ENCODE results near the gene MAP1LC3B2. TPM values are rescaled to one million over a fixed set of nuclear protein-coding genes. Genes with fewer than 3 reads are reported as not detected.
"Not testable (repeated sequence)": the region's sequence is repeated elsewhere in the genome, so short reads cannot be mapped to it uniquely, and the experiment has no call there.

Gene MAP1LC3B2
- total and polyA plus RNA-seq, 2 experiments from 2014 or later, result 3.3 TPM; not detected in 1

DNA sequence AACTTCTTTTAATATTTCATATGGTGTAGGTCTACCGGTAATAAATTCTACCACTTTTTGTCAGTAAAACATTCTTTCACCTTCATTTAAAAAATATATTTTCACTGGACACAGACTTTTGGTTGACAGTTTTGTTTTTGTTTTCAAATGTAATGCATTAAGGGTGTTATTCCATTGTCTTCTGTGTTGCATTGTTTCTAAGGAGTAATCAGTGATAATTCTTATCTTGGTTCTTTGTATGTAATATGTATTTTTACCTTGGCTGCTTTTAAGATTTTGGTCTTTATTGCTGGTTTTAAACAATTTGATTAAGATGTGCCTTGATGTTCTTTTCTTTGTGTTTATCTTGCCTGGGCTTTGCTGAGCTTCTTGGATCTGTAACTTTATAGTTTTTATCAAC, 4.1 kb downstream of the MAP1LC3B2 start:
- no peaks in the 10 kb centered on the region for H3K9me2 ChIP-seq (replicated peaks; ENCODE audit: insufficient read depth)
- TF ChIP-seq EZH2 (IDR thresholded peaks at IDR 0.05; ENCODE audit: borderline replicate concordance) (no peak), EZH2phosphoT487 (IDR thresholded peaks at IDR 0.05; ENCODE audit: low read depth, severe bottlenecking, unreplicated experiment) (no peak)
- TF ChIP-seq, protein P1, sequence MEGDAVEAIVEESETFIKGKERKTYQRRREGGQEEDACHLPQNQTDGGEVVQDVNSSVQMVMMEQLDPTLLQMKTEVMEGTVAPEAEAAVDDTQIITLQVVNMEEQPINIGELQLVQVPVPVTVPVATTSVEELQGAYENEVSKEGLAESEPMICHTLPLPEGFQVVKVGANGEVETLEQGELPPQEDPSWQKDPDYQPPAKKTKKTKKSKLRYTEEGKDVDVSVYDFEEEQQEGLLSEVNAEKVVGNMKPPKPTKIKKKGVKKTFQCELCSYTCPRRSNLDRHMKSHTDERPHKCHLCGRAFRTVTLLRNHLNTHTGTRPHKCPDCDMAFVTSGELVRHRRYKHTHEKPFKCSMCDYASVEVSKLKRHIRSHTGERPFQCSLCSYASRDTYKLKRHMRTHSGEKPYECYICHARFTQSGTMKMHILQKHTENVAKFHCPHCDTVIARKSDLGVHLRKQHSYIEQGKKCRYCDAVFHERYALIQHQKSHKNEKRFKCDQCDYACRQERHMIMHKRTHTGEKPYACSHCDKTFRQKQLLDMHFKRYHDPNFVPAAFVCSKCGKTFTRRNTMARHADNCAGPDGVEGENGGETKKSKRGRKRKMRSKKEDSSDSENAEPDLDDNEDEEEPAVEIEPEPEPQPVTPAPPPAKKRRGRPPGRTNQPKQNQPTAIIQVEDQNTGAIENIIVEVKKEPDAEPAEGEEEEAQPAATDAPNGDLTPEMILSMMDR (IDR thresholded peaks at IDR 0.05; ENCODE audit: poor library complexity), result no peak
- H3K4me2 ChIP-seq, result no peak overlapping the region
- no peaks in the 10 kb centered on the region for H4K20me1 ChIP-seq (ENCODE audit: insufficient read depth, poor library complexity, severe bottlenecking)
- peaks cover 17% of the 10 kb centered on the region for H3K4me1 ChIP-seq (ENCODE audit: insufficient read depth)
- H2AFZ ChIP-seq, result no peak overlapping the region
- H3K27me3 ChIP-seq, result no peaks in the 10 kb centered on the region
- H3K4me3 ChIP-seq, result no peak overlapping the region
- peaks cover 12% of the 10 kb centered on the region for H3K9me3 ChIP-seq (ENCODE audit: low read depth)
- 100% methylated on average over 1 of the region's 1 CpG for WGBS (ENCODE audit: low lambda C conversion rate, missing lambda C conversion rate)
- H3K79me2 ChIP-seq, result no peaks in the 10 kb centered on the region
- H3K27ac ChIP-seq, result no peak overlapping the region
- no peak for DNase-seq (ENCODE audit: low spot score)
- no peaks in the 10 kb centered on the region for H3K36me3 ChIP-seq (replicated peaks; ENCODE audit: insufficient read depth, low read depth)

DNA sequence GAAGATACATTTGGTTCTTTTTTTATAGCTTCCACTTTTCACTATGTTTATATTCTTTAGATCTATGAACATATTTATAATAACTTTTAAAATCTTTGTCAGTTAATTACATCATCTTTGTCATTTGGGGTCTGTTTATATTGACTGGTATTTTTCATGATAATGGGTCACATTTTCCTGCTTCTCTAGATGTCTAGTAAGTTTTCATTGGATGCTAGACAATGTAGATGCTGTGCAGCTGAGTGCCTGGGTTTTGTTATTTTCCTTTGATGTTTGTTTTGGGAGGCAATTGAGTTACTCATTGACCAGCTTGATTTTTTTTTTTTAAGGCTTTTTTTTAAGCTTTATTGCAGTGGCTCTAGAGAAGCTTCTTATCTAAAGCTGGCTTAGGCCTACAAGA, 4.9 kb downstream of the MAP1LC3B2 start:
- H3K36me3 ChIP-seq (replicated peaks; ENCODE audit: insufficient read depth, low read depth), result no peaks in the 10 kb centered on the region
- no peak for TF ChIP-seq EZH2phosphoT487 (IDR thresholded peaks at IDR 0.05; ENCODE audit: low read depth, severe bottlenecking, unreplicated experiment)
- TF ChIP-seq, protein P1 (IDR thresholded peaks at IDR 0.05; ENCODE audit: poor library complexity), result no peak
- no peak overlapping the region for H3K4me3 ChIP-seq
- no peak for DNase-seq (ENCODE audit: low spot score)
- no peaks in the 10 kb centered on the region for H3K79me2 ChIP-seq
- H3K27me3 ChIP-seq, result no peaks in the 10 kb centered on the region
- H2AFZ ChIP-seq, result no peak overlapping the region
- H4K20me1 ChIP-seq (ENCODE audit: insufficient read depth, poor library complexity, severe bottlenecking), result no peaks in the 10 kb centered on the region
- H3K4me2 ChIP-seq, result no peak overlapping the region
- no peaks in the 10 kb centered on the region for H3K9me2 ChIP-seq (replicated peaks; ENCODE audit: insufficient read depth)
- peaks cover 9% of the 10 kb centered on the region for H3K4me1 ChIP-seq (ENCODE audit: insufficient read depth)
- peaks cover 12% of the 10 kb centered on the region for H3K9me3 ChIP-seq (ENCODE audit: low read depth)
- H3K27ac ChIP-seq, result no peak overlapping the region

DNA sequence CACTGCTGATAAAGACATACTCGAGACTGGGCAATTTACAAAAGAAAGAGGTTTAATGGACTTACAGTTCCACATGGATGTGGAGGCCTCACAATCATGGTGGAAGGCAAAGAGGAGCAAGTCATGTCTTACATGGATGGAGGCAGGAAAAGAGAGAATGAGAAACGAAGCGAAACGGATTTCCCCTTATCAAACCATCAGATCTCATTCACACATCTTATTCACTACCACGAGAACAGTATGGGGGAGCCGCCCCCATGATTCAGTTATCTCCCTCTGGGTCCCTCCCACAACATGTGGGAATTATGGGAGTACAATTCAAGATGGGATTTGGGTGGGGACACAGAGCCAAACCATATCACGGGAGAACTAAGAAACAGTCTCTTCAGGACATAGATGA, 6.0 kb downstream of the MAP1LC3B2 start:
- H3K4me1 ChIP-seq (ENCODE audit: insufficient read depth); H3K79me2 ChIP-seq; H3K4me2 ChIP-seq; H4K20me1 ChIP-seq (ENCODE audit: insufficient read depth, poor library complexity, severe bottlenecking); H3K27ac ChIP-seq; H2AFZ ChIP-seq; H3K4me3 ChIP-seq; H3K36me3 ChIP-seq (replicated peaks; ENCODE audit: insufficient read depth, low read depth); H3K27me3 ChIP-seq; H3K9me2 ChIP-seq (replicated peaks; ENCODE audit: insufficient read depth); DNase-seq (ENCODE audit: low spot score): not testable (repeated sequence)
- peaks cover 12% of the 10 kb centered on the region for H3K9me3 ChIP-seq (ENCODE audit: low read depth)
- WGBS (ENCODE audit: low lambda C conversion rate, missing lambda C conversion rate), result 89% methylated on average over 7 of the region's 7 CpGs

DNA sequence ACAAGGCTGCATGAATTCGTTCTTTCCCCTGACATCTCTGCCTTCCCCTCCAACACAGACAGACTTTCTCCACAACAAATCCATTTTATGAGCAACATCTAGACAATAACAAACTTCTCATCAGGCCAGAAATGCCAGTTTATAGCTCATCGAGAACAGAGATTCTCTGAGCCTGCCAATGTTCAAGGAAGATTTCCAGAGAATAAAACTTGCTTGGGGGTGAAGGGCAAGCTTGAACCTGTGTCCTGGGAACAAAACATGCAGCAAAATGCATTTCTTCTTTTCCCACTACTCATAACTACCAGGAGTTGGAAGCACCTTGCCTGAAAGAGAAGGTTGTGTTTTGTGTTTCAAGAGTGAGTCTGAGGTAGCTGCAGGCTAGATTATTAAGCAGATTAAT, 6.8 kb downstream of the MAP1LC3B2 start:
- no peak overlapping the region for H3K4me3 ChIP-seq
- no peak overlapping the region for H2AFZ ChIP-seq
- H3K36me3 ChIP-seq (replicated peaks; ENCODE audit: insufficient read depth, low read depth), result no peaks in the 10 kb centered on the region
- no peaks in the 10 kb centered on the region for H3K27me3 ChIP-seq
- DNase-seq (ENCODE audit: low spot score), result no peak
- WGBS (ENCODE audit: low lambda C conversion rate, missing lambda C conversion rate), result 69% methylated on average over 2 of the region's 2 CpGs
- TF ChIP-seq, protein P1 (IDR thresholded peaks at IDR 0.05; ENCODE audit: poor library complexity), result no peak
- TF ChIP-seq EZH2phosphoT487 (IDR thresholded peaks at IDR 0.05; ENCODE audit: low read depth, severe bottlenecking, unreplicated experiment) (no peak), EZH2 (IDR thresholded peaks at IDR 0.05; ENCODE audit: borderline replicate concordance) (no peak)
- H3K79me2 ChIP-seq, result no peaks in the 10 kb centered on the region
- no peaks in the 10 kb centered on the region for H4K20me1 ChIP-seq (ENCODE audit: insufficient read depth, poor library complexity, severe bottlenecking)
- peaks cover 12% of the 10 kb centered on the region for H3K9me3 ChIP-seq (ENCODE audit: low read depth)
- H3K9me2 ChIP-seq (replicated peaks; ENCODE audit: insufficient read depth), result no peaks in the 10 kb centered on the region
- H3K4me2 ChIP-seq, result no peak overlapping the region
- H3K27ac ChIP-seq, result no peak overlapping the region
- no peaks in the 10 kb centered on the region for H3K4me1 ChIP-seq (ENCODE audit: insufficient read depth)

All from hepatocyte (in vitro differentiated cells).